ENCODE results near the gene DLGAP1. TPM values are rescaled to one million over a fixed set of nuclear protein-coding genes. Genes with fewer than 3 reads are reported as not detected.

The DLGAP1 gene
- total RNA-seq, 1 experiment from 2014 or later = 23.0 TPM

DNA sequence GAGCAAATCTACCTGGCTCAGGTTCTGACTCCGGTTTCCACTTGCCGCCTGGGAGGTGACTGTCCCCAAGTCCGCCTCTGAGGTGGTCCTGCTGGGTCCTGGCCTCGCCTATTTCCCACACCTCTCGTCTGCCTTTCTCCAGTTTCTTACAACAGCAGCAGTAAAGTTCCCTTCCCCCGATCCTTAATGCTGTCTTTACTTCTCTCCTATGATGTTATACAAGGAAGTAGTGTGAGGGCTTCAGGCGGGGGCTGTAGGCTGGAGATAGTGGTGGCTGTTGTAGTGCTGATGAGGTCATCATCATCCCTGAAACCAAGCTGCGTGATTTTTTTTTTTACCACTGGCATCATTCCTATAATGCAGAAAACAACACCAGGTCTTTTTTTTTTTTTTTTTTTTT is 986.3 kb downstream of the DLGAP1 start:
- TF ChIP-seq JUN (CRISPR knock-in tag; IDR thresholded peaks at IDR 0.05) (no peak), MXD4 (CRISPR knock-in tag; IDR thresholded peaks at IDR 0.05; ENCODE audit: borderline replicate concordance) (no peak), GTF2I (CRISPR knock-in tag; conservative IDR thresholded peaks at IDR 0.05) (no peak), ZNF263 (CRISPR knock-in tag; IDR thresholded peaks at IDR 0.05; ENCODE audit: low read depth) (no peak)
- TF ChIP-seq, protein P1, sequence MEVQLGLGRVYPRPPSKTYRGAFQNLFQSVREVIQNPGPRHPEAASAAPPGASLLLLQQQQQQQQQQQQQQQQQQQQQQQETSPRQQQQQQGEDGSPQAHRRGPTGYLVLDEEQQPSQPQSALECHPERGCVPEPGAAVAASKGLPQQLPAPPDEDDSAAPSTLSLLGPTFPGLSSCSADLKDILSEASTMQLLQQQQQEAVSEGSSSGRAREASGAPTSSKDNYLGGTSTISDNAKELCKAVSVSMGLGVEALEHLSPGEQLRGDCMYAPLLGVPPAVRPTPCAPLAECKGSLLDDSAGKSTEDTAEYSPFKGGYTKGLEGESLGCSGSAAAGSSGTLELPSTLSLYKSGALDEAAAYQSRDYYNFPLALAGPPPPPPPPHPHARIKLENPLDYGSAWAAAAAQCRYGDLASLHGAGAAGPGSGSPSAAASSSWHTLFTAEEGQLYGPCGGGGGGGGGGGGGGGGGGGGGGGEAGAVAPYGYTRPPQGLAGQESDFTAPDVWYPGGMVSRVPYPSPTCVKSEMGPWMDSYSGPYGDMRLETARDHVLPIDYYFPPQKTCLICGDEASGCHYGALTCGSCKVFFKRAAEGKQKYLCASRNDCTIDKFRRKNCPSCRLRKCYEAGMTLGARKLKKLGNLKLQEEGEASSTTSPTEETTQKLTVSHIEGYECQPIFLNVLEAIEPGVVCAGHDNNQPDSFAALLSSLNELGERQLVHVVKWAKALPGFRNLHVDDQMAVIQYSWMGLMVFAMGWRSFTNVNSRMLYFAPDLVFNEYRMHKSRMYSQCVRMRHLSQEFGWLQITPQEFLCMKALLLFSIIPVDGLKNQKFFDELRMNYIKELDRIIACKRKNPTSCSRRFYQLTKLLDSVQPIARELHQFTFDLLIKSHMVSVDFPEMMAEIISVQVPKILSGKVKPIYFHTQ (CRISPR knock-in tag; IDR thresholded peaks at IDR 0.05) = no peak
- TF ChIP-seq, protein P2, sequence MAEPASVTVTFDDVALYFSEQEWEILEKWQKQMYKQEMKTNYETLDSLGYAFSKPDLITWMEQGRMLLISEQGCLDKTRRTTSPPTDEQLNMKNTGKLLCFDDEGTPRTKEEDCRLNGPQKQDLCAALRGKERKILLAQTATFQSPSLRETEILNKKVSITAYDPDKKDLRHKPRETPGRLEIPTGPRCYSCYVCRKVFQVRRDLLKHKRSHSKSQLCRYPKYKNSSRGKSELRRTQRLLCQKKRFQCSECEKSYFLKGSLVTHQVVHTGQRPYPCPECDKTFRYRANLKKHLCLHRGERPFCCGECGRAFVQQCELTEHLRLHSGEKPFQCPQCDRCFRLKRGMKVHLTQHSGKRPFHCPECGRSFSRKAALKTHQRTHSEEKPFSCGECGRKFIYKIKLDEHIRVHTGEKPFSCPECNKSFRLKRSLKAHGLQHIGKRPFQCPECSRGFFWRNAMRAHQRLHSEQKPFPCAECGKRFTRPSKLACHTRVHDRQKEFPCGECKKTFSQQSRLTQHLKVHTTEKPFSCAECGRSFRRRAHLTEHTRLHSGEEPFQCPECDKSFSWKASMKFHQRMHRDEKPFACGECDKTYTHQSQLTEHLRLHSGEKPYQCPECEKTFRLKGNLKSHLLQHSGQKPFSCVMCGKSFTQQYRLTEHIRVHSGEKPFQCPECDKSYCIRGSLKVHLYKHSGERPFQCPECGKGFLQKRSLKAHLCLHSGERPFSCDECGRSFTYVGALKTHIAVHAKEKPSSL (CRISPR knock-in tag; conservative IDR thresholded peaks at IDR 0.05) = no peak
- TF ChIP-seq, protein P3, sequence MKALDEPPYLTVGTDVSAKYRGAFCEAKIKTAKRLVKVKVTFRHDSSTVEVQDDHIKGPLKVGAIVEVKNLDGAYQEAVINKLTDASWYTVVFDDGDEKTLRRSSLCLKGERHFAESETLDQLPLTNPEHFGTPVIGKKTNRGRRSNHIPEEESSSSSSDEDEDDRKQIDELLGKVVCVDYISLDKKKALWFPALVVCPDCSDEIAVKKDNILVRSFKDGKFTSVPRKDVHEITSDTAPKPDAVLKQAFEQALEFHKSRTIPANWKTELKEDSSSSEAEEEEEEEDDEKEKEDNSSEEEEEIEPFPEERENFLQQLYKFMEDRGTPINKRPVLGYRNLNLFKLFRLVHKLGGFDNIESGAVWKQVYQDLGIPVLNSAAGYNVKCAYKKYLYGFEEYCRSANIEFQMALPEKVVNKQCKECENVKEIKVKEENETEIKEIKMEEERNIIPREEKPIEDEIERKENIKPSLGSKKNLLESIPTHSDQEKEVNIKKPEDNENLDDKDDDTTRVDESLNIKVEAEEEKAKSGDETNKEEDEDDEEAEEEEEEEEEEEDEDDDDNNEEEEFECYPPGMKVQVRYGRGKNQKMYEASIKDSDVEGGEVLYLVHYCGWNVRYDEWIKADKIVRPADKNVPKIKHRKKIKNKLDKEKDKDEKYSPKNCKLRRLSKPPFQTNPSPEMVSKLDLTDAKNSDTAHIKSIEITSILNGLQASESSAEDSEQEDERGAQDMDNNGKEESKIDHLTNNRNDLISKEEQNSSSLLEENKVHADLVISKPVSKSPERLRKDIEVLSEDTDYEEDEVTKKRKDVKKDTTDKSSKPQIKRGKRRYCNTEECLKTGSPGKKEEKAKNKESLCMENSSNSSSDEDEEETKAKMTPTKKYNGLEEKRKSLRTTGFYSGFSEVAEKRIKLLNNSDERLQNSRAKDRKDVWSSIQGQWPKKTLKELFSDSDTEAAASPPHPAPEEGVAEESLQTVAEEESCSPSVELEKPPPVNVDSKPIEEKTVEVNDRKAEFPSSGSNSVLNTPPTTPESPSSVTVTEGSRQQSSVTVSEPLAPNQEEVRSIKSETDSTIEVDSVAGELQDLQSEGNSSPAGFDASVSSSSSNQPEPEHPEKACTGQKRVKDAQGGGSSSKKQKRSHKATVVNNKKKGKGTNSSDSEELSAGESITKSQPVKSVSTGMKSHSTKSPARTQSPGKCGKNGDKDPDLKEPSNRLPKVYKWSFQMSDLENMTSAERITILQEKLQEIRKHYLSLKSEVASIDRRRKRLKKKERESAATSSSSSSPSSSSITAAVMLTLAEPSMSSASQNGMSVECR (CRISPR knock-in tag; IDR thresholded peaks at IDR 0.05; ENCODE audit: borderline replicate concordance) = no peak
- TF ChIP-seq, protein P4, sequence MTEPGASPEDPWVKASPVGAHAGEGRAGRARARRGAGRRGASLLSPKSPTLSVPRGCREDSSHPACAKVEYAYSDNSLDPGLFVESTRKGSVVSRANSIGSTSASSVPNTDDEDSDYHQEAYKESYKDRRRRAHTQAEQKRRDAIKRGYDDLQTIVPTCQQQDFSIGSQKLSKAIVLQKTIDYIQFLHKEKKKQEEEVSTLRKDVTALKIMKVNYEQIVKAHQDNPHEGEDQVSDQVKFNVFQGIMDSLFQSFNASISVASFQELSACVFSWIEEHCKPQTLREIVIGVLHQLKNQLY (CRISPR knock-in tag; IDR thresholded peaks at IDR 0.05) = no peak
- Mint-ChIP-seq H3K4me3 (no peak overlapping the region), H3K4me1 (peaks cover 35% of the 10 kb centered on the region), H3K27me3 (ENCODE audit: low read depth) (no peaks in the 10 kb centered on the region), H3K36me3 (peaks cover 5% of the 10 kb centered on the region), H3K27ac (peak overlapping the region; percentile 80; the same call in 1 of the 2 replicates), H3K9me3 (no peaks in the 10 kb centered on the region)
- ATAC-seq = peak; percentile 31; the same call in 1 of the 2 replicates
- ChIA-PET CTCF (interaction anchor here (0.7 to 4.8 kb wide), 17 partner anchors 11 to 303 kb away, joined by 3 to 39 read pairs (median 7); no protein-coding TSS in a partner anchor), POLR2A (no interaction called here)
- no peak for DNase-seq (ENCODE audit: low spot score)

DNA sequence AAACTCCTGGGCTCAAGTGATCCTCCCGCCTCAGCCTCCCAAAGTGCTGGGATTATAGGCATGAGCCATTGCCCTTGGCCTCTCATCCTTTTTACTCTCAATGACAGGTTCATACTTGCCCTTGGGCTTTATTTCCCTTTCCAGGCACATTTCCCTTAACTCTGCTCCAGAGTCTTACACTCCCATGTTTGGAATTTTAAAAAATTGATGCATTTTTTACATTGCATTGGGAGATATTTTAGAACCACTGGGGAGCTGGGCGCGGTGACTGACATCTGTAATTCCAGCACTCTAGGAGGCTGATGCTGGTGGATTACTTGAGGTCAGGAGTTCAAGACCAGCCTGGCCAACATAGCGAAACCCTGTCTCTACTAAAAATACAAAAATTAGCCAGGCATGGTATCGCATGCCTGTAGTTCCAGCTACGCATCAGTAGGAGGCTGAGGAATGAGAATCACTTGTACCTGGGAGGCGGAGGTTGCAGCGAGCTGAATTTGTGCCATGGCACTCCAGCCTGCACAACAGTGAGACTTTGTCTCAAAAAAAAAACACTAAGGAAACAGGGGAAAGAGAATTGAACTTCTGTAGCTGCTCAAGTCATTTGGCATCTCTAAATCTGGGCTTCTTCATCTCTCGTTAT is 986.9 kb downstream of the DLGAP1 start:
- Mint-ChIP-seq H3K4me3 (no peak overlapping the region), H3K27me3 (ENCODE audit: low read depth) (no peaks in the 10 kb centered on the region), H3K9me3 (no peaks in the 10 kb centered on the region), H3K4me1 (peaks cover 35% of the 10 kb centered on the region), H3K36me3 (0 out of 2 replicates have a peak, but pooled peaks cover 2% of the 10 kb centered on the region), H3K27ac (peak overlapping the region; percentile 80)
- DNase-seq (ENCODE audit: low spot score) (no peak), ATAC-seq (peak; percentile 42; the same call in 1 of the 2 replicates)
- ChIA-PET POLR2A (no interaction called here), CTCF (interaction anchor here (0.7 to 4.8 kb wide), 17 partner anchors 10 to 305 kb away, joined by 3 to 39 read pairs (median 7); no protein-coding TSS in a partner anchor)
- no peak for TF ChIP-seq ZNF317 (CRISPR knock-in tag; IDR thresholded peaks at IDR 0.05; ENCODE audit: borderline replicate concordance, low read depth)

DNA sequence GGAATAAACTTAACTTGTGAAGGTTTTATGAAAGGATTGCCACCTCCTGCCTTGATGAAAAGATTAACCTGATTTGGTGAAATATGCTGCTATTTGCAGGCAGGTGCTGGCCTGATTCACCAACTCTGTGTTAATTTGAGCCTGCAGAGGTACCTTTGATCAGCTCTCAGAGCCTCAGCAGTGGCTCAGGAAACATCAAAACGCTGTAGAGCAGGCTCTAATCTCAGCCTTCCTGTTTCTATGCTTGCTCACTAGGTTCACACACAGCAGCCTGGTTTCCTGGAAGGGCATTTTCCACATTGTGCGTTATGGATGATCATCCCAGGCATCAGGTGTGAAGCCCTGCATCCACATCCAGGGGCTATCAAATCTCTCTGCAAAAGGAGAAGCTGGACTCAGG is 988.2 kb downstream of the DLGAP1 start:
- TF ChIP-seq GTF2I (CRISPR knock-in tag; conservative IDR thresholded peaks at IDR 0.05) (no peak), MXD4 (CRISPR knock-in tag; IDR thresholded peaks at IDR 0.05; ENCODE audit: borderline replicate concordance) (no peak), TP53 (CRISPR knock-in tag; IDR thresholded peaks at IDR 0.05) (no peak), ZNF232 (CRISPR knock-in tag; IDR thresholded peaks at IDR 0.05) (no peak), ETV6 (CRISPR knock-in tag; IDR thresholded peaks at IDR 0.05) (peak; percentile 84)
- TF ChIP-seq, protein P5, sequence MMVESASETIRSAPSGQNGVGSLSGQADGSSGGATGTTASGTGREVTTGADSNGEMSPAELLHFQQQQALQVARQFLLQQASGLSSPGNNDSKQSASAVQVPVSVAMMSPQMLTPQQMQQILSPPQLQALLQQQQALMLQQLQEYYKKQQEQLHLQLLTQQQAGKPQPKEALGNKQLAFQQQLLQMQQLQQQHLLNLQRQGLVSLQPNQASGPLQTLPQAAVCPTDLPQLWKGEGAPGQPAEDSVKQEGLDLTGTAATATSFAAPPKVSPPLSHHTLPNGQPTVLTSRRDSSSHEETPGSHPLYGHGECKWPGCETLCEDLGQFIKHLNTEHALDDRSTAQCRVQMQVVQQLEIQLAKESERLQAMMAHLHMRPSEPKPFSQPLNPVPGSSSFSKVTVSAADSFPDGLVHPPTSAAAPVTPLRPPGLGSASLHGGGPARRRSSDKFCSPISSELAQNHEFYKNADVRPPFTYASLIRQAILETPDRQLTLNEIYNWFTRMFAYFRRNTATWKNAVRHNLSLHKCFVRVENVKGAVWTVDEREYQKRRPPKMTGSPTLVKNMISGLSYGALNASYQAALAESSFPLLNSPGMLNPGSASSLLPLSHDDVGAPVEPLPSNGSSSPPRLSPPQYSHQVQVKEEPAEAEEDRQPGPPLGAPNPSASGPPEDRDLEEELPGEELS (CRISPR knock-in tag; IDR thresholded peaks at IDR 0.05) = peak; percentile 80; the same call in 1 of the 2 replicates
- H3K27ac Mint-ChIP-seq = peak overlapping the region; percentile 97
- peaks cover 3% of the 10 kb centered on the region; the same call in 1 of the 2 replicates for H3K36me3 Mint-ChIP-seq
- H3K4me1 Mint-ChIP-seq = peaks cover 43% of the 10 kb centered on the region
- POLR2A ChIA-PET = interaction anchor here (1.0 kb wide), 1 partner anchor 137 kb away, joined by 6 read pairs; no protein-coding TSS in a partner anchor
- H3K4me3 Mint-ChIP-seq = no peak overlapping the region
- CTCF ChIA-PET = interaction anchor here (0.8 to 4.8 kb wide), 14 partner anchors 11 to 304 kb away, joined by 3 to 39 read pairs (median 5); no protein-coding TSS in a partner anchor
- no peaks in the 10 kb centered on the region for H3K27me3 Mint-ChIP-seq (ENCODE audit: low read depth)
- ATAC-seq = peak; percentile 76
- no peaks in the 10 kb centered on the region for H3K9me3 Mint-ChIP-seq
- DNase-seq (ENCODE audit: low spot score) = peak; percentile 16

Data from WTC11 (cell line).